Measurements from ENCODE around the gene MRPL22.
A peak's percentile ranks its signal among the peaks of the same experiment; 100 is the strongest.
"Not testable (repeated sequence)": the region's sequence is repeated elsewhere in the genome, so short reads cannot be mapped to it uniquely, and the experiment has no call there.

MRPL22 gene

DNA sequence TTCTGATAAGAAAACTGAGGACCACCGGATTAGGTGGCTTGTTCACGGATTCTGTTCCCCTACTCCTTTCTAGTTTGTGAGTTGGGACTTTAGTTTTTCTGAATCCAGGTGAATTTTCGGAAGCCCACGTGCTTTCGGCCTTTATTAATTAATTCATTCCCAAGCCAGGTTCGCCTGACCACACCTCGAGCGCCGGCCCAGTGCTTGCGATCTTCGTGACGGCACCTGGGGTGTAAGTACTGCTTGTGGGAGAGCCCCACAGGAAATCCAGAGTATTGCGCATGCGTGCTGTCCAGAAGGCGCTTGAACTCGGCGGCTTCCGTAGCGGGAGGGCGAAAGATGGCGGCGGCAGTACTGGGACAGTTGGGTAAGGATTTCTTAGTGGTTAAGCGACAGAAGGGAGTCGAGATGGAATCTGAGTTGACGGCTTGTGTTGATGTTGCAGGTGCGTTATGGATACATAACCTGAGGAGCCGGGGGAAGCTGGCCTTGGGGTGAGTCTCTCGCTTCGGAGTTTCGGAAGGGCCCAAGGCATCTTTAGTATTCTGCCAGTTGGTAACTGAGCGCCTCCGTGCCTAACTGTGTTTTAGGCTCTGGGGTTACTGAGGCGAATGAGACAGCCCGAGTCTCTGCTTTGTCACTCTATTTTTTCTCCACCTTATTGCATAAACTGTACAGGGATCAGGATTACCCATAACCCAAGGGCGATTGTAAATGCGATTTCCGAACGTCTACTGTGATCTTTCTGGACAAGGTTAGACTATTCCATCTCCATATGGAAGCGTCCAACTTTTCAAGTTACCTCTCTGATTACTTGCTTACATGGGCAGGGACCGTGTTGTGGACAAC is at the start of gene MRPL22:
Gene MRPL22 (plus strand): TSS at position 302 of the 849 bp plus-strand sequence. CDS start 38 bp downstream, at position 340.
- intact Hi-C loops (cut with DNase I), result loop anchor here (5.0 kb wide), 1 partner anchor 84 kb away; the partner anchor contains the start of gene CNOT8
- DNase-seq, result peak; percentile 82 to 98 (median 90)

DNA sequence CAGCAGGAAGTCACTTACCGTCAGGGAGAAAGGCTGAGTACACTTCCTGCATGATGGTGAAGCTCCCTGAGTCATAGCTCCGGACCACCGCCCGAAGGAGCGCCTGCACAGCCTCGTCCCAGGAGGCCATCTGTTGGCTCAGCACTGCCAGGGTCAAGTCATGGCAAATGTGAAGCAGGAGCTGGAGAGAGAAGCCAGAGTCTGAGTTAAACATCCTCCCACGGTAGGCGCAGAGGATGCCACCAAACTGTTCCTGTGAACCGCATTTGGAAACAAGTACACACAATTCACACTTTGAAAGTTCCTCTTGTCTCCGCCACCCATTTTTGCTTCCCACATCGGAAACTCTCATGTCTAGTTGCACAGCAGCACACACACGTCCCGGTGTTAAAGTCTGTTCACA is 48.5 kb upstream of the MRPL22 start:
- DNase-seq, result peak in 6 of 10 donors; percentile 14 to 84 (median 62)
- intact Hi-C loops (cut with DNase I), result no loop called here

DNA sequence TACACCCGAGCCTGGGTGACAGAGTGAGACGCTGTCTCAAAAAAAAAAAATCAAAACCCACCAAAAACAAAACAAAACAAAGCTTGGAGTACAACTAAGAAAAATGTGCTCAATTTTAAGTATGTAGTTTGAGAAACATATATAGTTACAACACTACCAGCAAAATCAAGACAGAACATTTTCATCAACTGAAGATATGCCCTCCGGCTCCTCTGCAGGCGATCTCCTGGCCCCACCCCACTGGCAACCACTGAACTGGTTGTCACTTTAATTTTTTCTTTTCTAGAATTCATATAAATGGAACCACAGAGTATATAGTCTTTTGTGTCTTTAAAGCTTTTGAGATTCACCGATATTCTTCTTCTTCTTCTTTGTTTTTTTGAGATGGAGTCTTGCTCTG is 47.5 kb upstream of the MRPL22 start:
- no peak for DNase-seq
- intact Hi-C loops (cut with DNase I), result no loop called here

DNA sequence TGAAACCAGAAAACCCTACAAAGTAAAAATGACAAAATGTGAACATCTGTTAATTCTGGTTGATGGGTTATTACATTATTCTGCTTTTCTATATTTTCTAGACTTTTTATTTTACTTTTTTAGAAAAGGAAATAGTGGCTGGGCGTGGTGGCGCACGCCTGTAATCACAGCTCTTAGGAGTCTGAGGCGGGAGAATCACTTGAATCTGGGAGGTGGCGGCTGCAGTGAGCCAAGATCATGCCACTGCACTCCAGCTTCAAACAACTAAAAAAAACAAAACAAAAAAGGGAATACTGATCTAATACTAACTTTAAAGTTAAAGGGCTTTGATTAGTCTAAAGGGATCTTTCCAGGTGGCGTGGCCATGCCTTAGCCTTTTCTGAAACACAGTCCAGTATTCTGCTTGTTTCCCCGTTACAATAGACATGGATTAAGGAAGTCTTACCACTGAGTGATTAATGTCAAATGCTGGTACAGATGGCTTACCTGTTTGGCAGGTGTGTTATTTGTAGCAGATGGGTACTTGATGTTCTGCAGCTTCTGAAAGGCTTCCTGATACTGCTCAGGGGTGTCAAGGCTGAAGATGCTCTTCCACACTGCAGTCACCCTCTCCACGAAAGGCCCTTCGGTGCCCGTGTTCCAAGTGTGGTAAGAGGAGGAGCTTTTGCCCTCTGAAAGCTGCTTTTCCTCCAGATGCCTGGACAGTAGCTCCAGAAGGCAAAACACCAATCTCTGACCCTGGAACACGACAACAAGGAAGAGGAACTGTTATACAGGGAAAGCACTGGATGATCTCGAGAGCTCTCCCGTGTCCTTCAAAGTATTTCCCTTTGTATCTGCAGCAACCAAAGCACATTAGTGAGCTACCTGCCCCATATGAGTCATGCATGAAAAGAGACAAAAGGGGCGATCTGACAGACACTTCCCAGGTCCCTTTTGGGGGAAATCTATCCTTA is 45.0 kb upstream of the MRPL22 start:
- intact Hi-C loops (cut with DNase I), result no loop called here
- DNase-seq, result no peak

DNA sequence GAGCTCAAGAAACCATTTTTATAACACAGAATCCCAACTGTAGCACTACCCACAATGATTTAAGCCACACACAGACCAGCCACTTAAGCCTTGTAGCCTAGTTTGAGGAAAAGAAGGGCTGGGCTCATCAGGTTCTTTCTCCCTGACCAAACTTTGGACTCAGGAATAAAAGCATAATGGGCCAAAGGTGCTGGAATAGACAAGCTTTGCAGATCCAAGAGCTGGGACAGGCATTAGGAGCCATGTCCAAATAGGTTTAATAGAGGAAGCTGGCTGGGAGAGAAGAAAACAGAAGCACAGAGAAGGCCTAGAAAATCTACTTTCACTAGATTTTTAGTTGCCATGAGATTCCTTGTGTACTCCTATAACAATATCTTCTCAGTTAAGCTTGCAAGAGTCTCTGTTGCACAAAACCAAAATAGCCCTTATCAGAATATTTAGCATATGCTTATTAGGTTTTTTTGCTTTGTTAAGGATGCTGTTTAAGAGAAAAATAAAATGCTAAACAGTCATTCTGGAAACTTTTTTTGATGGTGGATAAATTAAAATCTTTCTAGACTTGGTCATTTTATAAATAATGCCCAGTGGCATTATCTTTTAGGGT is 44.2 kb upstream of the MRPL22 start:
- intact Hi-C loops (cut with DNase I), result no loop called here
- no peak for DNase-seq

DNA sequence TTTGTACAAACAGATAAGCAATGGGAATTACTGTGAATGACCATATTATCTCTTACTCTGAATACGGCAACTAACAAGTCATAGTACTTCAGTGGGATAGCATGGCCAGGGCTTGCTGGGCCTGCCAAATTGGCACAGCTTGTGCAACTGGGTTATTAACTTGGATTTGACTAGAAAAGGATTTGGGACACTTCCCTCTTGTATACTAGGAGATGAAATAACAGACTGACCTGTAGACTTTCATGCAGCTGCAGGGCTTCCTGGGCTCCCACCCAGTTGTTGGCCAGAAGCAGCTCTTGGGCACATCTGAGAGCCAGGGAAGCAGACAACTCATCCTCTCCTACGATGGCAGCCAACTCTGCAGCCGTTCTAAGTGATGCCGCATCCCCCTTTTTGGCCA is 42.7 kb upstream of the MRPL22 start:
- intact Hi-C loops (cut with DNase I), result no loop called here
- DNase-seq, result no peak

DNA sequence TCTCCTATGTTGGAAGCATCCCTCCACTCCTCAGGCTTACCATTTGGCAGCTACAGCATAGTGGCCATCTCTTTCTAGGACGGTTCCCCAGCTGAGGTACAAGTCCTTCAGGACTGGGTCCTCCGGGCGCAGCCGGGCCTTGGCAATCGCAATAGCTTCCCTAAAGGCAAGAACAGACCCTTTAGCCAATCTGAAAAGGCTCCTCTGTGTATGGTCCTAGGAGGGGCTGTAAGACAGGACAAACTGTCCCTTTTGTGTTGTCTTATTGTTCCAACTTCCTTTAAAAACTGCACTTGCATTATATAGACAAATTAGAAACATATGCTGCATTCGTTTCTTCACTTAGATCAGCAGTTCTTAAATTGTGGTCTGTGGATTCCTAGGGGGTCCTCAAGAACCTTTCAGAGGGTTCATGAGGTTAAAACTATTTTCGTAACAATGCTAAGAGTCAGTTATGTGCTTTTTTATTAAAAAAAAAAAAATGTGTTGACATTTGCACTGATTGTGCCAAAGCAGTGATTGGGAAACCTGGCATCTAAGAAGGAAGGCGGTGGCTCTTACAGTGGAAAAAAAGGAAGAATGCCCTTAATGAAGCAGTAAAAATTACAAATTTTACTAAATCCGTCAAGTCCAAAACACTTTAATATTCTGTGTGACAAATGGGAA is 41.6 kb upstream of the MRPL22 start:
- intact Hi-C loops (cut with DNase I), result no loop called here

DNA sequence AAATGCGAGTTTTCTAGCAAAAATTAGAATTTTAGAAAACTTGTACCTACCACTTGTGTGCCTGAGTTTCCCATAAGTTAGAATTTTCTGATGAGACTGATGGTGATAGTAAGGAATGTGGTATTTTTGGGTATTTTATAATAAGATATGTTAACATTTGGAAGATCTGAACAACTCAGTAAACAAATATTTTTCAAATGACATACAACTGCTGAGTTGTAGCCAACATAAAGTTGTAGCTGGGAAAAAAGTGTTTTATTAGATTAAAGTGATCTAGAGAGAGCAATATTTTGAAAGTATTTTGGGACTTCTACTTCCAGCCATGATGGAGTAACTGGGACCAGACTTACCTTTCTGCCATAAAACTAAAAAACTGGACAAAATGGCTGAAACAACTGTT is 40.8 kb upstream of the MRPL22 start:
- DNase-seq, result no peak
- intact Hi-C loops (cut with DNase I), result no loop called here

More for the DNA sequence above, 41.6 kb upstream of the MRPL22 start:
- DNase-seq, result no peak

DNA sequence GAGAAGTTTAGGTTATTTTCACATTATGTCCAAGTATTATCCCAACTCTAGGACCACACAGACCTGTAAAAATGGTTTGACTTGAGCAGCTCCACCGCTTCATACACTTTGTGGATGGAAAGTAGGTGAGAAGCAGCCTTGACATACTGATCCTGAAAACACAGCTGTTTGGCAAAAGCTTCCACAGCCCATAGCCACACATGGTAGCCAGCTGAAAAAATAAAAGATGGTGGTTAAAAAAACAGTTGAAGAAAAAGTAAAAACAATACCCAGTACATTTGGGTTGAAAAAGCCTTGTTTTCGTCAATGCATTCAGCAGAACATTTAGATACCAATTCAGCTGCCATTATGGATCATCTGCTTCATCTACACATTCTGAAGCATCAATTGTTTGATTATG is 39.6 kb upstream of the MRPL22 start:
- intact Hi-C loops (cut with DNase I), result no loop called here
- no peak for DNase-seq

DNA sequence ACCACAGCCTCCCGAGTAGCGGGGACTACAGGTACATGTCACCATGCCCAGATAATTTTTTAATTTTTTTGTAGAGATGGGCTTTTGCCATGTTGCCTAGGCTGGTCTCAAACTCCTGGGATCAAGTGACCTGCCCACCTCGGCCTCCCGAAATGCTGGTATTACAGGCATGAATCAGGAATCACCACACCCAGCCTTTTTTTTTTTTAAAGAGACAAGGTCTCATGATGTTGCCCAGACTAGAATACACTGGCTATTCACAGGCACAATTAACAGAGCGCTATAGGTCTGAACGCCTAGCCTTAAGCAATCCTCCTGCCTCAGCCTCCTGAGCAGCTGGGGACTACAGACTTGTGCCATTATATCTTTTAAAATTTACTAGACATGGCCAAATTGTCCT is 39.0 kb upstream of the MRPL22 start:
- intact Hi-C loops (cut with DNase I), result no loop called here
- no peak for DNase-seq

DNA sequence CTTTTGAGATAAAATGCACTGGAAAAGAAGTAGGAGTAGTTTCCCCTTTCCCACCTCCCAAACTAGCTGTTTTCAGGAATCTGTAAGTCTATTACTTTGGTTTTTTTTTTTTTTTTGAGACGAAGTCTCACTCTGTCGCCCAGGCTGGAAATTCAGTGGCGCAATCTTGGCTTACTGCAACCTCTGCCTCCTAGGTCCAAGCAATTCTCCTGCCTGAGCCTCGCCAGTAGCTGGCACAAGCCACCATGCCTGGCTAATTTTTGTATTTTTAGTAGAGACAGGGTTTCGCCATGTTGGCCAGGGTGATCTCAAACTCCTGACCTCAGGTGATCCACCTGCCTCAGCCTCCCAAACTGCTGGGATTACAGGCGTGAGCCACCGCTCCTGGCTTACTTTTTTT is 35.3 kb upstream of the MRPL22 start:
- intact Hi-C loops (cut with DNase I), result not testable (repeated sequence)

DNA sequence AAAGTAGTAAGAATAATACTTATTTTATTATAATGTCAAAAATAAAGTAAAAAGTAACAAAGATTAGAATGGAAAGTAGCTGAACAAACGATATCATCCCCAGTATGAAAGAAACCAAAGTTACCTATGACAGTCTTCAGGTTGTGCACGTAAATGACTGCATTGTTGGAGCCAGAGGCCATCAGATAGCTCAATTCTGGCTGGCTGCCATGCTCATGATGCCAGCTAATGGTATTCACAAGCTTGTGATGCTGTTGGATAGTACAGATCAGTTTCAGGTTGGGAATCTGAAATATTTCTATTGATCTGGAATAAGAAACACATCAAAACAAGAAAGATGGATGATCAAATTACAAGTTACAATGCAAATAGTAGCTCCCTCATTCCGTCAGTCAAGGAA is 24.0 kb upstream of the MRPL22 start:
- intact Hi-C loops (cut with DNase I), result no loop called here
- no peak for DNase-seq

More for the DNA sequence above, 35.3 kb upstream of the MRPL22 start:
- DNase-seq, result not testable (repeated sequence)

DNA sequence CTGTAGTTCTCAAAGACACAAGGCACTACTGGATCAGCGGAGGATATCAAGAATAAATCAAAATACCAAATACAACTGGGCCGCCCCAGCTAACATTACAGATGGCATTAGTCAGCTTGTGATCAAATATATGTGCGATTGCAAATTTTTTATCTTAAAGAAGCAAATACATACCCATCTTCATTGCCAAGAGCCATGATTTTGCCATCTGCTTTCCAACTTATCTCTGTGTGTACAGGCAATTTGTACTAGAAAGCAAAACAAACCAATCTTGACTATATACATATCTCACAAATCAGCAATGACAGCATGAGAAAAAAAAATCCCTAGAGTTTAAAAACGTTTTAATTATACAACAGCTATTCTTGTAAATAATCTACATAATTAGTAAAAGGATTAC is 23.1 kb upstream of the MRPL22 start:
- intact Hi-C loops (cut with DNase I), result no loop called here
- no peak for DNase-seq

DNA sequence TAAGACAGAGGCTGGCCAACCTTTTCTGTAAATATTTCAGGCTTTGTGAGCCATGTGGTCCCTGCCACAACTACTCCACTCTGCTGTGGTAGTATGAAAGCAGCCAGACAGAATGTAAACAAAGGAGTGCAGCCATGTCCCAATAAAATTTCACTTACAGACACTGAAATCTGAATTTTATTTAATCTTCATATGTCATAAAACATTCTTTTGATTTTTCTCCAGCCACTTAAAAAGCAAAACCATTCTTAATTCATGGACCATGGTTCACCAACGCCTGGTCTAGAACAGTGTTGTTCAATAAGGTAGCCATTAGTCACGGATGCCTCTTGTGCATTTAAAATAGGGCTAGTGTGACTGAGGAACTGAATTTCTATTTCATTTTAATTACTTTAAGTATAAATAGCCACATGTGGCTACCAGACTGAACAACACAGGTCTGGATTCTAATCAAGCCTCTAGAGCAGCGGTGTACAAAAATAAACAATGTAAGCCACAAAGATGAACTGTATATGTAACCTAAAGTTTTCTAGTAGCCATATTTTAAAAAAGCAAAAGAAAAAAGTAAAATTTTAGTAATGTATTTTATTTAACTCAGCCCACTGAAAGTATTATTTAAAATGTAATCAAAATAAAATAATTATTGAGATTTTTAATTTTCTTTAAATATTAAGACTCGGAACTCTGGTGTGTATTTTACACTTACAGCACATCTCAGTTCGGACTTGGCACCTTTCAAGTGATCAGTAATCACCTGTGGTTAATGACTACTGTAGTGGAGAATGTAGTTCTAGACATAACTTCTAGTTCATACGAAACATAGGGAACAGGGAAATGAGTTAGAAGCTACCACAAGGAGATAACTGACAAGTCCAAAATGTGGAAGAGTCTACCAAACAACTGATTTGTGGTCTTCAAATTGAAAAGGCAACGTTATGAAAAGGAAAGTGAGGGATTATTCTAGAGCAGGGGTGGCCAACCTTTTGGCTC is 17.1 kb upstream of the MRPL22 start:
- no peak for DNase-seq
- intact Hi-C loops (cut with DNase I), result no loop called here

DNA sequence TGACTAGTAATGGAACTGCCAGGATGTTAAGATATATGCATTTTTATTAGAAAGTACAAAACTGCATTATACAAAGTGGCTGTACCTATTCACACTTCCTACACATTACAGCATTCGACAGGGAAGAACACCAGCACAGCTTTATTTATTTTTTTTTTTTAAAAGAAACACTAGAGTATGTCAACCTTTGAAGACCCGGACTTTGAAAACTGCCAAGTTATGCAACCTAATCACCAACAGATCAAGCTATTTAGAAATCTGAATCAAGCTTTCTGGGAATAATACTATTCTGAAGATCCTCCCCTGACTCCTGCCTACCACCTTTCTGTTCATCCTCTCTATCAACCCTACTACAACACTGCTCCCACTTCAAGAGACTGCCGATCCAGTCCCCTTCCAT is 7.3 kb upstream of the MRPL22 start:
- intact Hi-C loops (cut with DNase I), result no loop called here
- no peak for DNase-seq

DNA sequence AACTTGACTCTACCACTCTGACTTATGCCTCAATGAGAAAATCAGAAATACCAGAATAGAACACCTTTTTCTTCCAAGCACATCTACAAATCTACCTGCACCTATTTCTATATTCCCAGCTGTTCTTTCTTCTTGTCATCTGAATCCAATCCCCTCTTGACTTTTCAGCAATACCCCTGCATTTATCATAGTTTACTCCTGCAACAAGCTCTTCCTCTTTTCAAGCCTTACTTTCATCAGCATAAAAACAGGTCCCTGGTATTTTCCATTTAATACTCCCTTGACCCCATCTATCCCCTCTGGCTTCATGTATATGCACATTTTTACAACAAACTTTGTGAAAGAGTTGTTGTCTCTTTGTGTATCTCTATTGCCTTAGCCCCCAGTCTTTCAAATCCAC is 6.0 kb upstream of the MRPL22 start:
- DNase-seq, result no peak
- intact Hi-C loops (cut with DNase I), result loop anchor here (5.0 kb wide), 1 partner anchor 178 kb away; the partner anchor contains the start of gene LARP1

DNA sequence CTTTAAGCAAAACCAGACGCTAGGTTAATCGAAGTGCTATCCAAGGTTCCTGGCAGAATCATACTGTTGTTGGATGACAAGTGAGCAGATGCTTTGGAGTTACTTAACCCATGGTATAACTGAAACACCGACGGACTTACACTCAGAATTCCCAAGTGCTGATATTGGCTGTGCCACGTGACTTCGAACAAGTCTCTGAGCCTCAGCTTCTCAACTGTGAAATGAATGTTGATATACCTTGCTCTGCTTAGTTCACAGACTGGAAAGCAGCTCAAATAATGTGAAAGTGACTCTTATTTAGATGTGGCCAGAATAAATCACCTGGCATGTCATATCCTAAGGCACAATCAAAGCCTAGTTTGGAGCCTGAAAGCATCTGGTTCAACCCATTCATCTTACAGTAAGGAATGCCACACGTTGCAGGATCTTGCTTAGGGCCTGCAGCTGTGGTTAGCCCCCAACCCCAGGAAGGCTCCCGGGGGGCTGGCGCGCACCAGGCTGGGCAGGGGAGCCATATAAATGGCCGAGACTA is 3.6 kb upstream of the MRPL22 start:
- intact Hi-C loops (cut with DNase I), result loop anchor here (5.0 kb wide), 1 partner anchor 180 kb away; the partner anchor contains the start of gene LARP1
- DNase-seq, result no peak

DNA sequence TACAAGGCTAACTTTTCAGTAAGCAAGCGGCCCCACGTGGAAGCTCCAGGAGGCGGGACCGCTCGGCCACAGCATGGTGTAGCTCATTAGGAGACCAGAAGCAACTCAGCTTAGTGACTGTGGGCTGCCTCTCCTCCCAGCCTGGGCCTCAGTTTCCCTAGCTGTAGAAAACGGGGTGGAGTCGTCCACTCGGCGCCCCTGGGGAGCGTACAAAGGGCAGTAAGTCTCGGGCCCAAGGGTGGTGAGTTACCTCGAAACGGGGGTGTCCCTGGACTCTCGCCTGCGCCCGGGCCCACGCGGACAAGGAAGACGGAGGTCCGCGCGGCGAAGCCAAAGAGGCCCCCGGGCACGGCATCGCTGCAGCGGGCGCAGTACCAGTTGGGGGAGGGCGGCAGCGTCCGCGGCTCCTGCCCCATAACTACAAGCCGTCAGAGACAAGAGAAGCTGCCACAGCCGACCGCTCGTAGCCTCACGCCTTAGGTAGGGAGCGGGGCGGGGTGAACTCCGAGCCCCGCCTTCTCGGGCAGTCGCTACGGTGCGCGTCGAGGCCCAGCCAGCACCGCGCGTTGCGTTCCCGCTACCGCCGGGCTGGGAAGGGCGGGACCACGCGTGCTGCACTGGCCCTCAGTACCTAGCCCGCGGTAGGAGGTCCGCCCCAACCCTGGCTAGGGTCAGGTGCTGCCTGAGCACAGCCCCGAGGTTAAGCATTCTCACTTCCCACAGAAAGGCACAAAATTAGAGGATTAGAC is 3.0 kb upstream of the MRPL22 start, which contains the start of gene GEMIN5:
Gene GEMIN5 (minus strand): TSS at position 494 of the 749 bp plus-strand sequence. CDS start 78 bp downstream, at position 416.
- DNase-seq, result peak; percentile 74 to 98 (median 82)
- intact Hi-C loops (cut with DNase I), result loop anchor here (5.0 kb wide), 1 partner anchor 181 kb away; the partner anchor contains the start of gene LARP1
